ENCODE measurements around the gene VCL. TPM values are rescaled to one million over a fixed set of nuclear protein-coding genes. Genes with fewer than 3 reads are reported as not detected.

The VCL gene
- 147 and 223 TPM in 2 replicates for total RNA-seq

GRCh38 chr10:73997787-73998622, at the start of gene VCL:
TSS of gene VCL (plus strand) at chr10:73998116. CDS start at chr10:73998208, 92 bp downstream.

GRCh38 chr10:74150204-74150989, 152.5 kb downstream of the VCL start, which contains the start of gene AP3M1:
TSS of gene AP3M1 (minus strand) at chr10:74150828. CDS start at chr10:74138379, 12,449 bp downstream.

DNA sequence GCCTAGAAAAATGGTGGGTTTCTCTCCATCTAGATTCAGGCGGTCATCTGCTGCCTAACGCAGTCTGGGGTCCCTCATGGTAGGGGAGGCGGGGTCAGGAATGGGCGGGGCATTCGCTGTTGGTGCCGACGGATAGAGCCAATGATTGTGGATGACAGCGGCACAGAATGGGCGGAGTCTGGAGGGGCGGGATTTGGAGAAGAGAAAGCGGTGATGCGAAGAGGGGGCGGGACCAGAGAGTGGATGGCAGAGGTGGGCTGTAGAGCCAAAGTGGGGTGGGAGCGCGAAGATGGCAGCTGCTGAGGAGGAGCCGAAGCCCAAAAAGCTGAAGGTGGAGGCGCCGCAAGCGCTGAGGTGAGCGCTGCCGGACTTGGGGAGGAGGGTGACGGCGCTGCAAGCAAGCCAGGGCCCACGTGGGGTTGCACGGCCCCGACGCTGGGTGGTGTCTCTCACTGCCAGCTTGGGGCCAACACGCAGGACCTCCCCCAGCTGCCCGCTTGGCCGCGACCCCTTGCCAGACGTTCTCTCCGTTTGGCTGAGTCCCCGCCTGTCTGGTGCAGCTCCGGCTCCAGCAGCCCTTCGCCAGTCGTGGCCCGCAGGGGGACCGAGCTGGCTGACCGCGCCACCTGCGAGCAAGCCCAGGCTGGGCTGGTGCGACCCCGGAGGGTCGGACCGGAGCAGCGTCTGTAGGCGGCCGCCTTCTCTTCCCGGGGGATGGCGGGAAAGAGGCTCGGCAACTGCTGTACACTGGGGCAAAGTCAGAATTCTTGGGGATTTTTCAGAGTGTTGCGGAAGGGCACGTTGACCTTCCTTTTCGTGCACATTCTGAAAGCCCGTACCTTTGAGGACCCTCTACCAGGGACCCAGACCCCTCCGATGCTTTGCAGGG, 153.3 kb downstream of the VCL start, which contains the start of gene ADK:
TSS of gene ADK (plus strand) at position 232 of the 889 bp plus-strand sequence. CDS start at position 290, 58 bp downstream.

Other genes starting within 250 kb of the VCL start
- 19.7 and 19.8 TPM in 2 replicates for gene CHCHD1, start 216.1 kb upstream of the VCL start, total RNA-seq
- 47.8 and 55.3 TPM in 2 replicates for gene ZSWIM8, start 212.5 kb upstream of the VCL start, total RNA-seq
- 14.3 and 20.1 TPM in 2 replicates for gene NDST2, start 186.5 kb upstream of the VCL start, total RNA-seq
- gene CAMK2G, start 123.6 kb upstream of the VCL start, total RNA-seq = 18.7 and 22.1 TPM in 2 replicates
- gene PLAU, start 87.0 kb upstream of the VCL start, total RNA-seq = 26.8 and 63.9 TPM in 2 replicates
- gene AP3M1, start 152.7 kb downstream of the VCL start, total RNA-seq = 29.8 and 39.7 TPM in 2 replicates
- 49.7 and 52.9 TPM in 2 replicates for gene ADK, start 153.1 kb downstream of the VCL start, total RNA-seq